Uterus (tissue), 2 donors: Measurements from ENCODE around the gene LDHAL6A.

Experiments
- CTCF ChIP-seq, 4 experiments: fragments of 200-600 bp in 2 of 4; fragments of 450-650 bp in 2 of 4; sonication (generic) in 2 of 4; IDR thresholded peaks; one replicate each; pipeline ENCODE4 v1.5.1; 2016 to 2019; ENCODE audit warnings: antibody characterized with exemption in 4 of 4, mild to moderate bottlenecking in 2 of 4, moderate library complexity in 1 of 4
- POLR2A ChIP-seq, 2 donors: fragments of 450-650 bp; IDR thresholded peaks; one replicate each; pipeline ENCODE4 v1.6.1; 2016; ENCODE audit warnings: antibody characterized with exemption in 2 of 2, mild to moderate bottlenecking in 1 of 2, moderate library complexity in 1 of 2

DNA sequence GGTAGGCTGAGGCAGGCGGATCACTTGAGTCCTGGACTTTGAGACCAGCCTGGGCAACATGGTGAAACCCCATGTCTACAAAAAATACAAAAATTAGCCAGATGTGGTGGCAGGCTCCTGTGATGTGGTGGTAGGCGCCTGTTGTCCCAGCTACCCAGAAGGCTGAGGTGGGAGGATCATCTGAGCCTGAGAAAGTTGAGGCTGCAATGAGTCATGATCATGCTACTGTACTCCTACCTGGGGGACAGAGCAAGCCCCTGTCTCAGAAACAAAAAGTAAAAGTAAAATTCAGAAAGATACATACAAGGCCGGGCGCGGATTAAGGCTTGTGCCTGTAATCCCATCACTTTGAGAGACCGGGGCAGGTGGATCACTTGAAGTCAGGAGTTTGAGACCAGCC is 6.3 kb downstream of the LDHAL6A start:
- TF ChIP-seq CTCF (IDR thresholded peaks at IDR 0.05), result no peak
- no peak for TF ChIP-seq POLR2A (IDR thresholded peaks at IDR 0.05)
